HepG2 (cell line): ENCODE measurements around the gene RBM26. TPM values are rescaled to one million over a fixed set of nuclear protein-coding genes. Genes with fewer than 3 reads are reported as not detected.

Source experiments
- BRCA1 ChIP-seq: sonication (generic); formaldehyde crosslinking; IDR thresholded peaks from 2 replicates; pipeline ENCODE4 v1.4.0; 2020; ENCODE audit warnings: missing genetic modification reagents
- DNMT1 ChIP-seq: sonication (generic); formaldehyde crosslinking; IDR thresholded peaks from 2 replicates; pipeline ENCODE4 v1.5.1; 2020; ENCODE audit warnings: mild to moderate bottlenecking, missing genetic modification reagents
- HOXA3 ChIP-seq: sonication (generic); formaldehyde crosslinking; IDR thresholded peaks from 2 replicates; pipeline ENCODE4 v1.5.0; 2020; ENCODE audit warnings: missing genetic modification reagents
- KLF9 ChIP-seq: IDR thresholded peaks from 2 replicates; pipeline ENCODE4 v1.6.1; 2016; ENCODE audit warnings: low read depth
- NFYB ChIP-seq: sonication (generic); formaldehyde crosslinking; IDR thresholded peaks from 2 replicates; pipeline ENCODE4 v1.4.0; 2020; ENCODE audit warnings: missing genetic modification reagents
- NR2F1 ChIP-seq, 2 experiments: fragments of 450-650 bp in 1 of 2; formaldehyde crosslinking in 1 of 2; IDR thresholded peaks; 2 replicates each; pipeline versions ENCODE4 v1.5.0 to v1.6.1; 2016 to 2020; ENCODE audit warnings: mild to moderate bottlenecking in 1 of 2, missing compliant biosample characterization in 1 of 2, missing genetic modification reagents in 1 of 2, moderate library complexity in 1 of 2
- PRPF4 ChIP-seq: fragments of 200-400 bp; formaldehyde crosslinking; IDR thresholded peaks from 2 replicates; pipeline ENCODE4 v1.6.1; 2016; ENCODE audit warnings: low read length, low read depth; ENCODE audit not compliant: poor library complexity, severe bottlenecking
- SETDB1 ChIP-seq: sonication (generic); formaldehyde crosslinking; IDR thresholded peaks from 2 replicates; pipeline ENCODE4 v1.5.1; 2020; ENCODE audit warnings: missing genetic modification reagents, mild to moderate bottlenecking, borderline replicate concordance
- SNAI1 ChIP-seq: sonication (generic); formaldehyde crosslinking; IDR thresholded peaks from 2 replicates; pipeline ENCODE4 v1.5.0; 2020; ENCODE audit warnings: mild to moderate bottlenecking, missing genetic modification reagents, borderline replicate concordance
- SPEN ChIP-seq: sonication (generic); formaldehyde crosslinking; IDR thresholded peaks from 2 replicates; pipeline ENCODE4 v1.5.1; 2020; ENCODE audit warnings: low read depth, mild to moderate bottlenecking, missing genetic modification reagents
- ZFP41 ChIP-seq: sonication (generic); formaldehyde crosslinking; IDR thresholded peaks from 2 replicates; pipeline ENCODE4 v1.4.0; 2020; ENCODE audit warnings: mild to moderate bottlenecking, missing genetic modification reagents, borderline replicate concordance
- ZFY ChIP-seq: sonication (generic); formaldehyde crosslinking; IDR thresholded peaks from 2 replicates; pipeline ENCODE4 v1.4.0; 2020; ENCODE audit warnings: missing genetic modification reagents
- ZNF136 ChIP-seq: sonication (generic); formaldehyde crosslinking; IDR thresholded peaks from 2 replicates; pipeline ENCODE4 v1.8.1; 2022; ENCODE audit warnings: low read depth, mild to moderate bottlenecking, moderate library complexity, missing genetic modification reagents
- ZNF569 ChIP-seq: sonication (generic); formaldehyde crosslinking; IDR thresholded peaks from 2 replicates; pipeline ENCODE4 v1.5.0; 2020; ENCODE audit warnings: mild to moderate bottlenecking, missing genetic modification reagents, moderate library complexity, borderline replicate concordance
- ZSCAN12 ChIP-seq: sonication (generic); formaldehyde crosslinking; IDR thresholded peaks from 2 replicates; pipeline ENCODE4 v1.9.0; 2021; ENCODE audit warnings: mild to moderate bottlenecking, missing genetic modification reagents
- polyA plus RNA-seq, 8 experiments: library from polyadenylated mRNA; depleted of rRNA in 3 of 8; stranded (reverse) in 7 of 8; unstranded in 1 of 8; fragments of >200 nt; fragmentation: Illumina TruSeq in 4 of 8; extraction: Trizol in 4 of 8; gene quantifications; 2 replicates each; pipeline versions ENCODE4 v1.2.1 to v1.2.3, GENCODE V29; 2011 to 2016; ENCODE audit warnings: low read depth in 4 of 8, missing spikeins in 1 of 8, mixed read lengths in 1 of 8; ENCODE audit not compliant: insufficient read depth in 1 of 8
- total RNA-seq, 5 experiments: library from RNA; depleted of rRNA; stranded (reverse); fragments of >200 nt; fragmentation: Illumina TruSeq; extraction: Trizol; gene quantifications; 2 replicates each; pipeline ENCODE4 v1.2.3, GENCODE V29; 2016; ENCODE audit warnings: low read depth in 1 of 5
- TF ChIP-seq, protein P1 (sequence below): sonication (generic); formaldehyde crosslinking; conservative IDR thresholded peaks from 2 replicates; pipeline ENCODE4 v1.4.0; 2020; ENCODE audit warnings: mild to moderate bottlenecking, missing genetic modification reagents, moderate library complexity
- TF ChIP-seq, protein P2 (sequence below): fragments of 450-650 bp; IDR thresholded peaks from 2 replicates; pipeline ENCODE4 v1.6.1; 2017; ENCODE audit warnings: mild to moderate bottlenecking
- TF ChIP-seq, protein P3 (sequence below): sonication (generic); formaldehyde crosslinking; IDR thresholded peaks from 2 replicates; pipeline ENCODE4 v1.5.1; 2020; ENCODE audit warnings: mild to moderate bottlenecking, moderate library complexity, missing genetic modification reagents
- TF ChIP-seq, protein P4 (sequence below): sonication (generic); formaldehyde crosslinking; IDR thresholded peaks from 2 replicates; pipeline ENCODE4 v1.4.0; 2020; ENCODE audit warnings: mild to moderate bottlenecking, missing genetic modification reagents

The RBM26 gene
- total and polyA plus RNA-seq, 2 of the 13 experiments (the other 11 are each of a cell fraction or from before 2014, with no cell fraction given) = 19.4 to 34.4 TPM

DNA sequence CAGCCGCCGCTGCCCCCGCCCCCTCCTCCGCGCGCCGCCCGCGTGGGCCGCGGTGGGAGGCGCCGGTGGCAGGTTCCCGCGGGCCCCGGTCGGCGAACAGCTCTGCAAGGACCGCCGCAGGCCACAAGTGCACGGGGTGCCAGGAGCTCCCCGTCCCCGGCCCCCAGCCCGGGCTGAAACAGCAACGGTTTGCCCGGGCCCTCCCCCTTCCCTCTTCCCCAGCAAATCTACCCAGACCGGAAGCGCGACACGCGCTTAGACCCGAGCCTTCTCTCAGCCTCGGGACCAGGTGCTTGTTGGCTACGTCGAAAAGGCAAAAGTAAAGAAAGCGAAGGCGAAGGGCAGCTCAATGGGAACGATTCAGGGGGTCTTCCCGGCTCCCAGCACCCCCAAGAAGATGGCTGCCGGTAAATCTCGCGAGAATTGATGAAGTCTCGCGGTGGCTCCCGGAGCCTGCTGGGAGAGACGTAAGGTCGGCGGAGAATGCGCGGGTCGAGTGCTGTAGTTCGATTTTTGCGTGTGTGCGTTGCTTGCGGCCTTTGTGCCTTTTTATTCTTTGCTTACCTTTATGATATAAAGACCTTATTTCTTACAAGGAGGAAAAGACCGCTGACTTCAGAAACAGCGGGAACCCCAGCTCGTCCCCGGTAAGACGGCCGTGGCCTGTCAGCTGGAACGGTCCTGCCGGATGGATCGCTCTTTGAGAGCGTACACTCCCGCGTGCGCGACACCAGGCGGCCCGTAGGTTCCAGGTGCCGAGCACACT is at the start of gene RBM26 (continued):
- TF ChIP-seq, protein P1, sequence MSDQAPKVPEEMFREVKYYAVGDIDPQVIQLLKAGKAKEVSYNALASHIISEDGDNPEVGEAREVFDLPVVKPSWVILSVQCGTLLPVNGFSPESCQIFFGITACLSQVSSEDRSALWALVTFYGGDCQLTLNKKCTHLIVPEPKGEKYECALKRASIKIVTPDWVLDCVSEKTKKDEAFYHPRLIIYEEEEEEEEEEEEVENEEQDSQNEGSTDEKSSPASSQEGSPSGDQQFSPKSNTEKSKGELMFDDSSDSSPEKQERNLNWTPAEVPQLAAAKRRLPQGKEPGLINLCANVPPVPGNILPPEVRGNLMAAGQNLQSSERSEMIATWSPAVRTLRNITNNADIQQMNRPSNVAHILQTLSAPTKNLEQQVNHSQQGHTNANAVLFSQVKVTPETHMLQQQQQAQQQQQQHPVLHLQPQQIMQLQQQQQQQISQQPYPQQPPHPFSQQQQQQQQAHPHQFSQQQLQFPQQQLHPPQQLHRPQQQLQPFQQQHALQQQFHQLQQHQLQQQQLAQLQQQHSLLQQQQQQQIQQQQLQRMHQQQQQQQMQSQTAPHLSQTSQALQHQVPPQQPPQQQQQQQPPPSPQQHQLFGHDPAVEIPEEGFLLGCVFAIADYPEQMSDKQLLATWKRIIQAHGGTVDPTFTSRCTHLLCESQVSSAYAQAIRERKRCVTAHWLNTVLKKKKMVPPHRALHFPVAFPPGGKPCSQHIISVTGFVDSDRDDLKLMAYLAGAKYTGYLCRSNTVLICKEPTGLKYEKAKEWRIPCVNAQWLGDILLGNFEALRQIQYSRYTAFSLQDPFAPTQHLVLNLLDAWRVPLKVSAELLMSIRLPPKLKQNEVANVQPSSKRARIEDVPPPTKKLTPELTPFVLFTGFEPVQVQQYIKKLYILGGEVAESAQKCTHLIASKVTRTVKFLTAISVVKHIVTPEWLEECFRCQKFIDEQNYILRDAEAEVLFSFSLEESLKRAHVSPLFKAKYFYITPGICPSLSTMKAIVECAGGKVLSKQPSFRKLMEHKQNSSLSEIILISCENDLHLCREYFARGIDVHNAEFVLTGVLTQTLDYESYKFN (CRISPR knock-in tag) = peak; percentile 29; the same call in 1 of the 2 replicates
- peak; percentile 80 for TF ChIP-seq HOXA3 (CRISPR knock-in tag)
- peak; percentile 91 for TF ChIP-seq ZFY
- no peak for TF ChIP-seq DNMT1
- TF ChIP-seq, protein P2, sequence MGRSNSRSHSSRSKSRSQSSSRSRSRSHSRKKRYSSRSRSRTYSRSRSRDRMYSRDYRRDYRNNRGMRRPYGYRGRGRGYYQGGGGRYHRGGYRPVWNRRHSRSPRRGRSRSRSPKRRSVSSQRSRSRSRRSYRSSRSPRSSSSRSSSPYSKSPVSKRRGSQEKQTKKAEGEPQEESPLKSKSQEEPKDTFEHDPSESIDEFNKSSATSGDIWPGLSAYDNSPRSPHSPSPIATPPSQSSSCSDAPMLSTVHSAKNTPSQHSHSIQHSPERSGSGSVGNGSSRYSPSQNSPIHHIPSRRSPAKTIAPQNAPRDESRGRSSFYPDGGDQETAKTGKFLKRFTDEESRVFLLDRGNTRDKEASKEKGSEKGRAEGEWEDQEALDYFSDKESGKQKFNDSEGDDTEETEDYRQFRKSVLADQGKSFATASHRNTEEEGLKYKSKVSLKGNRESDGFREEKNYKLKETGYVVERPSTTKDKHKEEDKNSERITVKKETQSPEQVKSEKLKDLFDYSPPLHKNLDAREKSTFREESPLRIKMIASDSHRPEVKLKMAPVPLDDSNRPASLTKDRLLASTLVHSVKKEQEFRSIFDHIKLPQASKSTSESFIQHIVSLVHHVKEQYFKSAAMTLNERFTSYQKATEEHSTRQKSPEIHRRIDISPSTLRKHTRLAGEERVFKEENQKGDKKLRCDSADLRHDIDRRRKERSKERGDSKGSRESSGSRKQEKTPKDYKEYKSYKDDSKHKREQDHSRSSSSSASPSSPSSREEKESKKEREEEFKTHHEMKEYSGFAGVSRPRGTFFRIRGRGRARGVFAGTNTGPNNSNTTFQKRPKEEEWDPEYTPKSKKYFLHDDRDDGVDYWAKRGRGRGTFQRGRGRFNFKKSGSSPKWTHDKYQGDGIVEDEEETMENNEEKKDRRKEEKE = no peak
- TF ChIP-seq PRPF4 = no peak
- TF ChIP-seq ZNF569 (CRISPR knock-in tag) = no peak
- no peak; the same call in 1 of the 2 replicates for TF ChIP-seq NFYB (CRISPR knock-in tag)
- TF ChIP-seq, protein P3, sequence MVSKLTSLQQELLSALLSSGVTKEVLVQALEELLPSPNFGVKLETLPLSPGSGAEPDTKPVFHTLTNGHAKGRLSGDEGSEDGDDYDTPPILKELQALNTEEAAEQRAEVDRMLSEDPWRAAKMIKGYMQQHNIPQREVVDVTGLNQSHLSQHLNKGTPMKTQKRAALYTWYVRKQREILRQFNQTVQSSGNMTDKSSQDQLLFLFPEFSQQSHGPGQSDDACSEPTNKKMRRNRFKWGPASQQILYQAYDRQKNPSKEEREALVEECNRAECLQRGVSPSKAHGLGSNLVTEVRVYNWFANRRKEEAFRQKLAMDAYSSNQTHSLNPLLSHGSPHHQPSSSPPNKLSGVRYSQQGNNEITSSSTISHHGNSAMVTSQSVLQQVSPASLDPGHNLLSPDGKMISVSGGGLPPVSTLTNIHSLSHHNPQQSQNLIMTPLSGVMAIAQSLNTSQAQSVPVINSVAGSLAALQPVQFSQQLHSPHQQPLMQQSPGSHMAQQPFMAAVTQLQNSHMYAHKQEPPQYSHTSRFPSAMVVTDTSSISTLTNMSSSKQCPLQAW (CRISPR knock-in tag) = peak; percentile 48; the same call in 1 of the 2 replicates
- TF ChIP-seq SNAI1 (CRISPR knock-in tag) = peak; percentile 54; the same call in 1 of the 2 replicates
- no peak for TF ChIP-seq ZFP41 (CRISPR knock-in tag)
- peak; percentile 80; the same call in 1 of the 2 replicates for TF ChIP-seq SPEN (CRISPR knock-in tag)
- TF ChIP-seq, protein P4, sequence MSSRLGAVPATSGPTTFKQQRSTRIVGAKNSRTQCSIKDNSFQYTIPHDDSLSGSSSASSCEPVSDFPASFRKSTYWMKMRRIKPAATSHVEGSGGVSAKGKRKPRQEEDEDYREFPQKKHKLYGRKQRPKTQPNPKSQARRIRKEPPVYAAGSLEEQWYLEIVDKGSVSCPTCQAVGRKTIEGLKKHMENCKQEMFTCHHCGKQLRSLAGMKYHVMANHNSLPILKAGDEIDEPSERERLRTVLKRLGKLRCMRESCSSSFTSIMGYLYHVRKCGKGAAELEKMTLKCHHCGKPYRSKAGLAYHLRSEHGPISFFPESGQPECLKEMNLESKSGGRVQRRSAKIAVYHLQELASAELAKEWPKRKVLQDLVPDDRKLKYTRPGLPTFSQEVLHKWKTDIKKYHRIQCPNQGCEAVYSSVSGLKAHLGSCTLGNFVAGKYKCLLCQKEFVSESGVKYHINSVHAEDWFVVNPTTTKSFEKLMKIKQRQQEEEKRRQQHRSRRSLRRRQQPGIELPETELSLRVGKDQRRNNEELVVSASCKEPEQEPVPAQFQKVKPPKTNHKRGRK (CRISPR knock-in tag) = no peak
- TF ChIP-seq KLF9 = no peak
- TF ChIP-seq BRCA1 = no peak; the same call in 1 of the 2 replicates
- TF ChIP-seq ZNF136 (CRISPR knock-in tag) = peak; percentile 80; the same call in 1 of the 2 replicates
- no peak for TF ChIP-seq SETDB1 (CRISPR knock-in tag)
- no peak for TF ChIP-seq NR2F1 (CRISPR knock-in tag; IDR thresholded peaks at IDR 0.05)
- no peak for TF ChIP-seq ZSCAN12
